ENCODE measurements around the gene ACSS1.

GRCh38 chr20:25000268-25000801 is 57.6 kb downstream of the ACSS1 start:
- TF ChIP-seq CTCF (IDR thresholded peaks at IDR 0.05), result peak in 3 of 6 experiments; percentile 11 to 22 (median 21)
- no peak for TF ChIP-seq POLR2A (IDR thresholded peaks at IDR 0.05)
